K562 (cell line): ENCODE data around the gene AFG1L. TPM values are rescaled to one million over a fixed set of nuclear protein-coding genes. Genes with fewer than 3 reads are reported as not detected.
A peak's percentile ranks its signal among the peaks of the same experiment; 100 is the strongest.

Source experiments
- ATAC-seq: fragments of 200-7000 bp; cut with Tn5 transposase; 3 replicates; pipeline ENCODE4 v1.9.1; 2020; ENCODE audit warnings: moderate library complexity
- BruUV-seq: library from RNA; stranded (reverse); fragments of 400-500 nt; replicated peaks from 2 replicates; lab custom pipeline; 2021; lab: Mats Ljungman, UMichigan
- CTCF ChIA-PET: fragments of 300-600 bp; formaldehyde crosslinking; extraction: SDS; loops from one replicate; lab custom pipeline; 2021; ENCODE audit warnings: low intra/inter-chr PET ratio; lab: Yijun Ruan, JAX
- POLR2A ChIA-PET: fragments of 300-600, 350-650 bp; sonication (Branson Sonifier 250); formaldehyde crosslinking; extraction: SDS; loops from one replicate; lab custom pipeline; 2021; ENCODE audit warnings: antibody characterized with exemption, inconsistent platforms; lab: Yijun Ruan, JAX
- DNase-seq, 4 experiments: peaks; one replicate each; pipeline versions ENCODE4 v3.0.0 to v3.0.0-alpha.2; 2011 to 2018; ENCODE audit warnings: low spot score in 3 of 4, mixed read lengths in 3 of 4; ENCODE audit errors: extremely low read depth in 1 of 4
- FAIRE-seq: peaks from 2 replicates; lab custom pipeline; 2011; peaks lifted over from hg19 to GRCh38; lab: Jason Lieb, UNC
- H2AFZ ChIP-seq: 2 replicates; pipeline ENCODE4 v1.6.0; 2011; ENCODE audit warnings: low read depth, low read length, control low read depth, inconsistent platforms
- H3K27ac ChIP-seq: fragments of 200-600 bp; 3 replicates; pipeline ENCODE4 v1.8.0; 2011; ENCODE audit warnings: low read depth, mild to moderate bottlenecking, control low read depth, inconsistent platforms, low read length, moderate library complexity, mixed read lengths; ENCODE audit errors: extremely low read depth
- H3K27me3 ChIP-seq, 2 experiments: fragments of 300-600 bp in 1 of 2; 2 replicates in 1 of 2; 3 replicates in 1 of 2; pipeline versions ENCODE4 v1.6.0 to v1.8.0; 2011; ENCODE audit warnings: inconsistent platforms in 2 of 2, low read length in 2 of 2, mild to moderate bottlenecking in 1 of 2, mixed read lengths in 1 of 2, moderate library complexity in 1 of 2; ENCODE audit not compliant: control insufficient read depth in 2 of 2, insufficient read depth in 2 of 2
- H3K36me3 ChIP-seq: fragments of 300-600 bp; 3 replicates; pipeline ENCODE4 v1.8.0; 2011; ENCODE audit warnings: mild to moderate bottlenecking, low read length, inconsistent platforms; ENCODE audit not compliant: control insufficient read depth, insufficient read depth
- H3K4me1 ChIP-seq, 2 experiments: fragments of 200-600 bp in 1 of 2; replicated peaks in 1 of 2; 2 replicates in 1 of 2; 3 replicates in 1 of 2; pipeline versions ENCODE4 v1.5.1 to v1.8.0; 2011; ENCODE audit warnings: inconsistent platforms in 2 of 2, low read length in 2 of 2, mild to moderate bottlenecking in 1 of 2, mixed read lengths in 1 of 2, moderate library complexity in 1 of 2; ENCODE audit not compliant: control insufficient read depth in 2 of 2, insufficient read depth in 2 of 2
- H3K4me2 ChIP-seq: 2 replicates; pipeline ENCODE4 v1.6.1; 2011; ENCODE audit warnings: low read length, control low read depth, inconsistent platforms, mixed read lengths; ENCODE audit not compliant: insufficient read depth
- H3K4me3 ChIP-seq: fragments of 200-600 bp; sonication (generic), shearing (Covaris generic); 2 replicates; pipeline ENCODE4 v1.5.1; 2016; ENCODE audit warnings: control low read depth, inconsistent platforms
- H3K79me2 ChIP-seq: fragments of 200-600 bp; 3 replicates; pipeline ENCODE4 v1.8.0; 2011; ENCODE audit warnings: low read length, inconsistent platforms; ENCODE audit not compliant: control insufficient read depth, insufficient read depth
- H3K9ac ChIP-seq, 2 experiments: 2 replicates each; pipeline versions ENCODE4 v1.6.0 to v1.6.1; 2011; ENCODE audit warnings: low read depth in 2 of 2, low read length in 2 of 2, control low read depth in 1 of 2, inconsistent platforms in 1 of 2, mild to moderate bottlenecking in 1 of 2, mixed read lengths in 1 of 2; ENCODE audit not compliant: insufficient read depth in 1 of 2
- H3K9me1 ChIP-seq: one replicate; pipeline ENCODE4 v1.6.0; 2011; ENCODE audit warnings: inconsistent platforms, mild to moderate bottlenecking, low read length, moderate library complexity; ENCODE audit not compliant: control insufficient read depth, insufficient read depth
- H3K9me3 ChIP-seq: replicated peaks from 2 replicates; pipeline ENCODE4 v1.5.1; 2011; ENCODE audit warnings: low read depth, low read length, inconsistent platforms; ENCODE audit not compliant: control insufficient read depth, insufficient read depth
- H4K20me1 ChIP-seq: replicated peaks from 2 replicates; pipeline ENCODE4 v1.6.1; 2011; ENCODE audit warnings: low read length, inconsistent platforms, mixed read lengths; ENCODE audit not compliant: control insufficient read depth, insufficient read depth
- GATAD2B ChIP-seq: fragments of 450-650 bp; IDR thresholded peaks from 2 replicates; pipeline ENCODE4 v1.6.1; 2017; ENCODE audit warnings: mild to moderate bottlenecking, borderline replicate concordance
- HDAC3 ChIP-seq: fragments of 450-650 bp; IDR thresholded peaks from 2 replicates; pipeline ENCODE4 v1.6.1; 2018; ENCODE audit warnings: borderline replicate concordance, mild to moderate bottlenecking, moderate library complexity; ENCODE audit not compliant: partially characterized antibody
- JUND ChIP-seq, 2 experiments: IDR thresholded peaks; 2 replicates in 1 of 2; 3 replicates in 1 of 2; pipeline ENCODE4 v1.6.1; 2011; ENCODE audit warnings: borderline replicate concordance in 2 of 2, low read depth in 2 of 2, low read length in 2 of 2, improper control_type of control experiment in 1 of 2, missing biosample characterization in 1 of 2, missing genetic modification characterization in 1 of 2, missing genetic modification reagents in 1 of 2
- RBFOX2 ChIP-seq: fragments of 200-400 bp; formaldehyde crosslinking; IDR thresholded peaks from 2 replicates; pipeline ENCODE4 v1.6.1; 2017; ENCODE audit warnings: low read depth, mild to moderate bottlenecking, low read length, moderate library complexity
- TEAD2 ChIP-seq: fragments of 450-650 bp; IDR thresholded peaks from 2 replicates; pipeline ENCODE4 v1.6.1; 2016; ENCODE audit warnings: missing genetic modification characterization, control low read depth, missing compliant biosample characterization
- TGIF2 ChIP-seq: sonication (generic); formaldehyde crosslinking; IDR thresholded peaks from 2 replicates; pipeline ENCODE4 v1.8.1; 2022; ENCODE audit warnings: mild to moderate bottlenecking, missing genetic modification reagents, moderate library complexity
- ZFX ChIP-seq: sonication (generic); formaldehyde crosslinking; IDR thresholded peaks from 2 replicates; pipeline ENCODE4 v1.8.0; 2022; ENCODE audit warnings: mild to moderate bottlenecking, missing genetic modification reagents, moderate library complexity
- ZNF232 ChIP-seq: sonication (generic); formaldehyde crosslinking; IDR thresholded peaks from 2 replicates; pipeline ENCODE4 v1.8.0; 2022; ENCODE audit warnings: mild to moderate bottlenecking, missing genetic modification reagents
- ZNF431 ChIP-seq: sonication (generic); formaldehyde crosslinking; IDR thresholded peaks from 2 replicates; pipeline ENCODE4 v1.8.0; 2022; ENCODE audit warnings: mild to moderate bottlenecking, missing genetic modification reagents
- WGBS: fragments of 100-300 bp; shearing (Covaris generic); methylation state at CpG from one replicate; pipeline ENCODE4 v1.1.6; 2016; ENCODE audit warnings: low coverage, mixed read lengths; ENCODE audit not compliant: insufficient coverage; ENCODE audit errors: missing lambda C conversion rate; 5-methylcytosine and 5-hydroxymethylcytosine counted together
- in situ Hi-C: fragments of 300-500 bp; cut with MboI; formaldehyde crosslinking; loops from 4 replicates; pipeline ENCODE4 v1.15.0; 2018; ENCODE audit warnings: inconsistent platforms, mixed read lengths
- intact Hi-C: fragments of 100-400 bp; cut with micrococcal nuclease; formaldehyde crosslinking; loops from 2 replicates; pipeline ENCODE4 v1.14.2; 2022
- polyA plus RNA-seq, 8 experiments: library from polyadenylated mRNA; depleted of rRNA in 4 of 8; stranded (reverse) in 5 of 8; unstranded in 3 of 8; fragments of >200 nt; fragmentation: Nextera tagmentation in 2 of 8; fragmentation: Illumina TruSeq in 1 of 8; extraction: Ambion mirVana in 2 of 8; extraction: Trizol in 1 of 8; gene quantifications; 2 replicates each; pipeline versions ENCODE4 v1.2.1 to v1.2.3, GENCODE V29; 2011 to 2014; ENCODE audit warnings: inconsistent platforms in 1 of 8, missing spikeins in 1 of 8
- total RNA-seq, 7 experiments: library from RNA; depleted of rRNA in 6 of 7; stranded (reverse); fragments of >200 nt in 6 of 7; fragmentation: Illumina TruSeq in 2 of 7; extraction: Trizol in 2 of 7; gene quantifications; 2 replicates each; pipeline versions ENCODE4 v1.2.1 to v1.2.3, GENCODE V29; 2011 to 2021; ENCODE audit warnings: low replicate concordance in 1 of 7
- TF ChIP-seq, protein P1 (sequence below): sonication (generic); formaldehyde crosslinking; IDR thresholded peaks from 2 replicates; pipeline ENCODE4 v1.8.1; 2022; ENCODE audit warnings: missing genetic modification reagents
- TF ChIP-seq, protein P2 (sequence below): fragments of 450-650 bp; IDR thresholded peaks from 2 replicates; pipeline ENCODE4 v1.6.1; 2016; ENCODE audit warnings: missing biosample characterization, missing genetic modification characterization
- TF ChIP-seq, protein P3 (sequence below): sonication (generic); IDR thresholded peaks from 2 replicates; pipeline ENCODE4 v1.6.1; 2016
- TF ChIP-seq, protein P4 (sequence below), 2 experiments: fragments of 450-650 bp in 1 of 2; sonication (generic) in 1 of 2; formaldehyde crosslinking in 1 of 2; IDR thresholded peaks in 1 of 2; conservative IDR thresholded peaks in 1 of 2; 2 replicates each; pipeline versions ENCODE4 v1.6.1 to v1.8.1; 2016 to 2023; ENCODE audit warnings: mild to moderate bottlenecking in 2 of 2, moderate library complexity in 2 of 2, inconsistent platforms in 1 of 2, missing genetic modification reagents in 1 of 2

The AFG1L gene
- total and polyA plus RNA-seq, 9 of the 15 experiments (the other 6 are each of a cell fraction or from before 2014, with no cell fraction given) = 2.2 to 15.5 (median 5.8) TPM

DNA sequence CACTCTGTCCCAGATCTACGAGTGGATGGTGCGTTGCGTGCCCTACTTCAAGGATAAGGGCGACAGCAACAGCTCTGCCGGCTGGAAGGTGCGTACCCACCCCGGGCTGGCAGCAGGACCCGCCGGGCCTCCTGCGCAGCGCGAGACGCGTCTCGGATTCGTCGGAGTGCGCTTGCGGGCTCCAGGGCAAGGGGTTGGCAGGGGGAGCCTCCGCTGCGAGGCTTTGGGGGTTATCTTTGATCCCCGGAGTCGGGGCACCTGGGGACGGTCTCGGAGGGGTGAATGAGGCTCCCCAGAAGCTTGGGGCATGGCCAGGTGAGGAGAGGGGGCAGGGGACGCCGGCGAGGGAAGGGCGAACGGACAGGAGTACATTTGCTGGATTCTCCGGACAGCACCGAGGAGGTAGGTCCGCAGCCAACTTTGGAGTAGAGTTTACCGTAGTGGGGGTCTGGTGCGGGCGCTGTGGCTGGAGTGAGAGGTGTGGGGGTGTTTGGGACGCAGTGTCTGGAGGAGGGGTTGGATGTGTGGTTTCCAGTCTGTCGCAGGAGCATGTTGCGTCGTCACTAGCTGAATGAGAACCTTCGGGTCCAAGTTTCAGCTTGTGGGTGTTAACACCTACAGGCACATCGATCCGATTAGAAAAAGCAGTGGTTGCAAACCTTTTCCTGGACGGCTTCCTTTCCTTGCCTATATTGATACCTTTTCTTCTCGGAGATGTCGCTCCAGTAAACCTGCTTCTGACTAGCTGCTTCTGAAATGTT is 267.1 kb downstream of the AFG1L start (continued):
- TF ChIP-seq, protein P1, sequence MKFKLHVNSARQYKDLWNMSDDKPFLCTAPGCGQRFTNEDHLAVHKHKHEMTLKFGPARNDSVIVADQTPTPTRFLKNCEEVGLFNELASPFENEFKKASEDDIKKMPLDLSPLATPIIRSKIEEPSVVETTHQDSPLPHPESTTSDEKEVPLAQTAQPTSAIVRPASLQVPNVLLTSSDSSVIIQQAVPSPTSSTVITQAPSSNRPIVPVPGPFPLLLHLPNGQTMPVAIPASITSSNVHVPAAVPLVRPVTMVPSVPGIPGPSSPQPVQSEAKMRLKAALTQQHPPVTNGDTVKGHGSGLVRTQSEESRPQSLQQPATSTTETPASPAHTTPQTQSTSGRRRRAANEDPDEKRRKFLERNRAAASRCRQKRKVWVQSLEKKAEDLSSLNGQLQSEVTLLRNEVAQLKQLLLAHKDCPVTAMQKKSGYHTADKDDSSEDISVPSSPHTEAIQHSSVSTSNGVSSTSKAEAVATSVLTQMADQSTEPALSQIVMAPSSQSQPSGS = peak; percentile 14; the same call in 1 of the 2 replicates
- TF ChIP-seq ZNF232 (CRISPR knock-in tag) = no peak
- TF ChIP-seq RBFOX2 = peak; percentile 67
- TF ChIP-seq TEAD2 (tag) = no peak

DNA sequence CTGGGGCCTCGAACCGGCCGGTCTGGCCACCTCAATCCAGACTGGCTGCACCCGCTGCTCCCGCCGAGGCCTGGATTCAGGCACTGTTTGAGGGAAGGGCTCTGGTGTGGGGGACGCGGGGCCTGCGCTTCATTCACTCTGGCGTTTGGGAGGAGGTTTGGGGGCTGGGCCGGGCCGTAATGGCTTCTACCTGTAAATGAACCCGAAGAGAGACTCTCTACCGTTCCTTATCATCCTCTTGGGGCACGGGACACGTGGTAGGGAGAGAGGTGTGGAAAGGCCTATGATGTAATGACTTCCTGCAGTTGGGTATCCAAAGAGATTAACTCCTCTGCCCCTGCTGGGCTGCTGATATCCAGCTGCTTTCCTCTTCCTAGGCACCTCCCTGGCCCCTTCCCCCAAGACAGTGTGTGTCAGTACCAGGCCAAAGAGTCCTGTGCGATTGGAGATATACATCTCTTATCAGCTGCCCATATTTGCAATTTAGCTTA is 267.7 kb downstream of the AFG1L start:
- Histone ChIP-seq H3K4me1 (peaks cover 35 to 38% of the 10 kb centered on the region in 2 experiments), H4K20me1 (peaks cover 22% of the 10 kb centered on the region), H3K36me3 (peaks cover 10% of the 10 kb centered on the region; the same call in 2 of the 3 replicates), H3K79me2 (peaks cover 40% of the 10 kb centered on the region), H3K9me1 (no peaks in the 10 kb centered on the region), H3K4me2 (peak overlapping the region; percentile 67), H3K9me3 (no peaks in the 10 kb centered on the region), H3K4me3 (peak overlapping the region; percentile 6; the same call in 1 of the 2 replicates), H3K27ac (peak overlapping the region; percentile 33; the same call in 2 of the 3 replicates), H3K9ac (peak overlapping the region; percentile 34 to 49; a peak in 3 of 4 replicates), H3K27me3 (no peaks in the 10 kb centered on the region), H2AFZ (peak overlapping the region; percentile 36; the same call in 1 of the 2 replicates)
- FAIRE-seq (peak; percentile 79), DNase-seq (peak; percentile 33 to 89 (median 52)), ATAC-seq (peak; percentile 14)
- intact Hi-C loops (loop anchor here (2.0 to 5.0 kb wide), 3 partner anchors 36 to 220 kb away; no protein-coding TSS in a partner anchor), in situ Hi-C loops (no loop called here)
- 9% methylated on average over 12 of the region's 17 CpGs for WGBS
- BruUV-seq = no TSS peak
- ChIA-PET CTCF (no interaction called here), POLR2A (interaction anchor here (0.5 to 0.6 kb wide), 4 partner anchors 13 to 284 kb away, joined by 3 to 4 read pairs (median 3); no protein-coding TSS in a partner anchor)
- TF ChIP-seq, protein P2, sequence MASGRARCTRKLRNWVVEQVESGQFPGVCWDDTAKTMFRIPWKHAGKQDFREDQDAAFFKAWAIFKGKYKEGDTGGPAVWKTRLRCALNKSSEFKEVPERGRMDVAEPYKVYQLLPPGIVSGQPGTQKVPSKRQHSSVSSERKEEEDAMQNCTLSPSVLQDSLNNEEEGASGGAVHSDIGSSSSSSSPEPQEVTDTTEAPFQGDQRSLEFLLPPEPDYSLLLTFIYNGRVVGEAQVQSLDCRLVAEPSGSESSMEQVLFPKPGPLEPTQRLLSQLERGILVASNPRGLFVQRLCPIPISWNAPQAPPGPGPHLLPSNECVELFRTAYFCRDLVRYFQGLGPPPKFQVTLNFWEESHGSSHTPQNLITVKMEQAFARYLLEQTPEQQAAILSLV (tag) = no peak
- TF ChIP-seq JUND (IDR thresholded peaks at IDR 0.05; ENCODE audit: borderline replicate concordance, low read depth, low read length) (peak; percentile 86), JUND (tag; IDR thresholded peaks at IDR 0.05; ENCODE audit: borderline replicate concordance, low read depth, low read length) (peak; percentile 83; the same call in 2 of the 3 replicates), ZFX (CRISPR knock-in tag) (peak; percentile 83), TGIF2 (CRISPR knock-in tag) (no peak), GATAD2B (peak; percentile 52; the same call in 1 of the 2 replicates), ZNF431 (0 out of 2 replicates have a peak, but pooled peaks have one; percentile 16), HDAC3 (peak; percentile 72)
- TF ChIP-seq, protein P3, sequence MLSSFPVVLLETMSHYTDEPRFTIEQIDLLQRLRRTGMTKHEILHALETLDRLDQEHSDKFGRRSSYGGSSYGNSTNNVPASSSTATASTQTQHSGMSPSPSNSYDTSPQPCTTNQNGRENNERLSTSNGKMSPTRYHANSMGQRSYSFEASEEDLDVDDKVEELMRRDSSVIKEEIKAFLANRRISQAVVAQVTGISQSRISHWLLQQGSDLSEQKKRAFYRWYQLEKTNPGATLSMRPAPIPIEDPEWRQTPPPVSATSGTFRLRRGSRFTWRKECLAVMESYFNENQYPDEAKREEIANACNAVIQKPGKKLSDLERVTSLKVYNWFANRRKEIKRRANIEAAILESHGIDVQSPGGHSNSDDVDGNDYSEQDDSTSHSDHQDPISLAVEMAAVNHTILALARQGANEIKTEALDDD = peak; percentile 23; the same call in 1 of the 2 replicates
- TF ChIP-seq, protein P4, sequence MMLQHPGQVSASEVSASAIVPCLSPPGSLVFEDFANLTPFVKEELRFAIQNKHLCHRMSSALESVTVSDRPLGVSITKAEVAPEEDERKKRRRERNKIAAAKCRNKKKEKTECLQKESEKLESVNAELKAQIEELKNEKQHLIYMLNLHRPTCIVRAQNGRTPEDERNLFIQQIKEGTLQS (IDR thresholded peaks at IDR 0.05) = peak; percentile 83
- TF ChIP-seq, protein P4 (CRISPR knock-in tag; conservative IDR thresholded peaks at IDR 0.05) = 0 out of 2 replicates have a peak, but pooled peaks have one; percentile 29
